ENCODE results near the gene TFAP2A. TPM values are rescaled to one million over a fixed set of nuclear protein-coding genes. Genes with fewer than 3 reads are reported as not detected.

Gene TFAP2A
- total and polyA plus RNA-seq, 12 donors: 0.18 to 0.84 (median 0.49) TPM; not detected in 2

DNA sequence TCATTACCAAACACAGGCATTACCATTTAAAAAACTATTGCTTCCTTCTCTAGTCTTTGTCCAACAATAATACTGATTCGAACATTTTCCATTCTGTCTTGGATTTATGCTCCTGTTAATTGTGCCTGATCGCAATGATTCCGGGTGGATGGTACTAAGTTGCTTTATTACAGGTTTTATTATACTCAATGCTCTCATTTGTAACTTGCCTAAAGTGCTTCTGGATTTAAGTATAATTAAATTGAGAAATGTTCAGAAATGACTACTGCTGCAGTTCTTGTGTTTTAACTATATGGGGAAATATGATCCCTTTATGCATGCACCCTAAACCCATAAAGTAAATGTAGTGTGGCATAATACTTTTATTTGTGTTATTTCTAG lies 7.2 kb downstream of the TFAP2A start:
- WGBS, 4 donors: 21 to 32% (median 24%) methylated on average over 3 of the region's 3 CpGs
- H3K9me3 ChIP-seq (replicated peaks in 1 of 3): no peaks in the 10 kb centered on the region
- peaks cover 12 to 25% of the 10 kb centered on the region in 2 donors for H3K4me1 ChIP-seq (replicated peaks in 1 of 2)
- no peak for DNase-seq
- H3K36me3 ChIP-seq (replicated peaks in 1 of 2): no peaks in the 10 kb centered on the region
- no peak overlapping the region for H3K4me3 ChIP-seq
- peaks cover 38% of the 10 kb centered on the region for H3K27me3 ChIP-seq
- TF ChIP-seq POLR2A (IDR thresholded peaks at IDR 0.05) (no peak), CTCF (IDR thresholded peaks at IDR 0.05) (no peak)
- intact Hi-C loops (cut with DNase I): no loop called here
- no peak overlapping the region for H3K27ac ChIP-seq

- TF ChIP-seq POLR2A (IDR thresholded peaks at IDR 0.05): no peak
- no peak for TF ChIP-seq CTCF (IDR thresholded peaks at IDR 0.05)
- peaks cover 38% of the 10 kb centered on the region for H3K27me3 ChIP-seq
- H3K36me3 ChIP-seq (replicated peaks in 1 of 2): no peaks in the 10 kb centered on the region
- no peak for DNase-seq
- H3K9me3 ChIP-seq (replicated peaks in 1 of 3): no peaks in the 10 kb centered on the region
- intact Hi-C loops (cut with DNase I): no loop called here
- peaks cover 12 to 25% of the 10 kb centered on the region in 2 donors for H3K4me1 ChIP-seq (replicated peaks in 1 of 2)
- H3K4me3 ChIP-seq: no peak overlapping the region
- 21 to 34% (median 24%) methylated on average over 7 of the region's 7 CpGs for WGBS, 4 donors
- H3K27ac ChIP-seq: no peak overlapping the region
These were observed 7.7 kb downstream of the TFAP2A start for GRCh38 chr6:10407018-10407673.

DNA sequence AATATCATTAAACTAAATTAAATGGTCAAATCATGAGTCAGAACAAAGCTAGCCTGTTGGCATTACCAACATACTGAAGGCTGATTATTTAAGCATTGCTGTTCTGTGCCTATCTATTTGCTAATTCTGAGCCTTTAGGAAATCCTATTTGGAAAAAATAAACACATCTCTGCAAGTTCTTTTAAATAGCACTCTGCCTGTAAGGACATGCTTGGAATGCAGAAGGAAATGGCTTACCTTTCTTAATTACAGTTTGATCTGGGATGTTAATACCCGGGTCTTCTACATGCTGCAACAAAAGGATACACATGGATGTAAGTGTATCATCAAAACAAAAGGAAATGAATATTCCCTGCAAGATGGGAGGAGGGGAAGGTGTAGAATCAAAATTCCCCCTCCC lies 8.3 kb downstream of the TFAP2A start:
- Histone ChIP-seq H3K36me3 (replicated peaks in 1 of 2) (no peaks in the 10 kb centered on the region), H3K27me3 (peaks cover 37% of the 10 kb centered on the region), H3K9me3 (replicated peaks in 1 of 3) (no peaks in the 10 kb centered on the region), H3K4me1 (replicated peaks in 1 of 2) (peaks cover 11 to 22% of the 10 kb centered on the region in 2 donors), H3K27ac (no peak overlapping the region), H3K4me3 (no peak overlapping the region)
- 12 to 29% (median 18%) methylated on average over 1 of the region's 1 CpG for WGBS, 4 donors
- no peak for TF ChIP-seq CTCF (IDR thresholded peaks at IDR 0.05)
- no peak for TF ChIP-seq POLR2A (IDR thresholded peaks at IDR 0.05)
- DNase-seq: no peak
- intact Hi-C loops (cut with DNase I): no loop called here

DNA sequence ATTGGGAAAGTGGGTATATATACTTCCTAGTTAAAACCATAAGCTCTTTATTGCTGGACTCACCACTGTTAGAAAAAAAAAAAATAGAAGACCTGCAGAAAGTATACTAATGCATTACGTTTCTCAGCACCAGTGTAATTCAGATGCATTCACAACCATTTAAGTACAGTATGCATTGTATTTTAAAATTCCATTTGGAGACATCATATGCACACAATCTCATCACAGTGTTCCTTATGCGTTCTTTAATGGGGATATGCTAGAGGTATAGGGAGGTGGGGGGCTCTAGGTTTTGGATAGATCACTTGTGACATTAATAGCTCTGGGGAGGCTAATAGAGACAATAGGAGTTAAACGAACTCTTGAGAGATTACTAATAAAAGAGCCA lies 9.4 kb downstream of the TFAP2A start:
- Histone ChIP-seq H3K4me1 (replicated peaks in 1 of 2) (peaks cover 5 to 15% of the 10 kb centered on the region in 2 donors), H3K27me3 (peaks cover 29% of the 10 kb centered on the region), H3K27ac (no peak overlapping the region), H3K4me3 (no peak overlapping the region), H3K9me3 (replicated peaks in 1 of 3) (no peaks in the 10 kb centered on the region), H3K36me3 (replicated peaks in 1 of 2) (no peaks in the 10 kb centered on the region)
- intact Hi-C loops (cut with DNase I): no loop called here
- 26 to 32% (median 27%) methylated on average over 3 of the region's 3 CpGs for WGBS, 4 donors
- no peak for DNase-seq
- TF ChIP-seq POLR2A (IDR thresholded peaks at IDR 0.05) (no peak), CTCF (IDR thresholded peaks at IDR 0.05) (no peak)

Data from adrenal gland (tissue), 12 donors.